ENCODE measurements around the gene TUFT1. TPM values are rescaled to one million over a fixed set of nuclear protein-coding genes. Genes with fewer than 3 reads are reported as not detected.

Gene TUFT1
- total and polyA plus RNA-seq, 2 of the 13 experiments (the other 11 are each of a cell fraction or from before 2014, with no cell fraction given): 6.4 to 7.3 TPM

DNA sequence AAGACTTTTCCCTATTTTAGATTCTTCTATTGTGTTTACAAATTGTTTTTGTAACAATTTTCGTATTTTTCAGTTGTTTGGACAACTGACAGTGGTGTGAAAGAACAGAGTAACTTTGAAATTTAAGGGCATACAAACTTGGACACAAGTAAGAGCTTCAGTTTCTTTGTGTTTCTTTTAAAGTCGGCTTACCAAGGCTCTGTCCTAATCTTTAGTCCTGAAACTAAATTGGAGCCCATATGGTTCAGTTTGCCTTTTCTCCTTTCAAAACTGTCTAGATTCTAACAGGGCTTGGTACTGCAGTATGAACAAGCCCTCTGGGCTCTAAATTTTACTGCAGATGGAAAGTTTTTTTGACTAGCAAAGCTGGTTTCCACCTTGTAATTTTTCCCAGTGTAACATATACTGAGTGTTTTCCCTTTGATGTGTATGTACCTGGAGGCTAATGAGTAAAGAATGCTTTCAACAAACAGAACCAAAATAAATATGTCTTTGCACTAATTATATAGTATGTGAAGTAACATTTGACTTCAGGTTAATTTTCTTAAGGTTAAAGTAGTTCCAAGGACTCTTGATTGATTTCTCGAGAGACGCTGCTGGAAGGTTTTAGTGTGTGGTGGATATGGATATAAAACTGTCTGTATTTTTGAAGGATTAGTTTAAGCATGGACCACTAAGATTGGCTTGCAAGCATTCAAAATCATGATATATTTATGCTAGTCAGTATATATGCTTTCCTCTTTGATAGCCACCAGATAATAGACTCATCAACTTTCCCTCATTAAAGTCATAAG is 75.8 kb downstream of the TUFT1 start (continued):
- TF ChIP-seq STAT6 (CRISPR knock-in tag; IDR thresholded peaks at IDR 0.05; ENCODE audit: borderline replicate concordance): no peak

DNA sequence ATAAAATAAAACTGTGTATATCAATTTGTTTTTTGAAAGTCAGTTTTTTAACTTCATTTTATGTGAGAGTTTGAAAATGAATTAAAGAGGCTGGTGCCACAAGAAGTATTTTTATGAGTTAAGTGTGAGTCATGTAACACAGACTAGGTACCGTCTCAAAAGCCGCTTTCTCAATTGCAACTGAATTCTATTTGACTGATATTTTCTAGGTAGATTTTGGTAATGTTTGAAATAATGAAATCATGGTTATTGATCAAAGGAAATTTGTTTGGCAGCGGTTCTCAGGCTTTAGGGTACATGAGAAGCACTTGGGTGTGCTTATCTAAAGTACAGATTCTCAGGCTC is 76.4 kb downstream of the TUFT1 start:
- Histone ChIP-seq H2AFZ (ENCODE audit: low read length) (no peak overlapping the region), H3K9me3 (ENCODE audit: low read length) (no peaks in the 10 kb centered on the region), H3K27me3 (ENCODE audit: control insufficient read depth in 1 of 2, insufficient read depth in 2 of 2, low read length in 2 of 2) (no peaks in the 10 kb centered on the region), H3K9ac (ENCODE audit: insufficient read depth, low read depth, low read length) (no peak overlapping the region), H3K4me3 (replicated peaks in 1 of 3; ENCODE audit: insufficient read depth in 1 of 3, low read depth in 2 of 3, low read length in 3 of 3) (no peak overlapping the region), H3K36me3 (replicated peaks in 1 of 2; ENCODE audit: control insufficient read depth in 1 of 2, insufficient read depth in 2 of 2, low read length in 2 of 2) (no peaks in the 10 kb centered on the region), H3K4me1 (ENCODE audit: insufficient read depth, low read length) (peaks cover 73% of the 10 kb centered on the region), H4K20me1 (ENCODE audit: insufficient read depth, low read length) (no peaks in the 10 kb centered on the region), H3K79me2 (ENCODE audit: insufficient read depth, low read length) (peaks cover 35% of the 10 kb centered on the region), H3K27ac (ENCODE audit: extremely low read length, insufficient read depth, low read length) (no peak overlapping the region), H3K4me2 (ENCODE audit: low read depth, low read length) (no peak overlapping the region)
- in situ Hi-C loops (cut with HindIII; ENCODE audit: extremely low pct_ligation_motif_present, low pct_unique_long_range_greater_than_20kb) (no loop called here), intact Hi-C loops (cut with micrococcal nuclease; ENCODE audit: unreplicated experiment) (no loop called here)
- DNase-seq (ENCODE audit: low spot score) (no peak), ATAC-seq (no peak), FAIRE-seq (no peak)
- no peak for TF ChIP-seq ZNF598 (CRISPR knock-in tag; IDR thresholded peaks at IDR 0.05; ENCODE audit: borderline replicate concordance)
- TF ChIP-seq ZNF441 (CRISPR knock-in tag; IDR thresholded peaks at IDR 0.05; ENCODE audit: borderline replicate concordance): no peak
- no peak for TF ChIP-seq ZNF335 (CRISPR knock-in tag; IDR thresholded peaks at IDR 0.05)
- TF ChIP-seq ZNF512 (CRISPR knock-in tag; IDR thresholded peaks at IDR 0.05): no peak
- TF ChIP-seq NR1H2 (CRISPR knock-in tag; IDR thresholded peaks at IDR 0.05; ENCODE audit: borderline replicate concordance, low read depth): no peak
- TF ChIP-seq, protein P1, sequence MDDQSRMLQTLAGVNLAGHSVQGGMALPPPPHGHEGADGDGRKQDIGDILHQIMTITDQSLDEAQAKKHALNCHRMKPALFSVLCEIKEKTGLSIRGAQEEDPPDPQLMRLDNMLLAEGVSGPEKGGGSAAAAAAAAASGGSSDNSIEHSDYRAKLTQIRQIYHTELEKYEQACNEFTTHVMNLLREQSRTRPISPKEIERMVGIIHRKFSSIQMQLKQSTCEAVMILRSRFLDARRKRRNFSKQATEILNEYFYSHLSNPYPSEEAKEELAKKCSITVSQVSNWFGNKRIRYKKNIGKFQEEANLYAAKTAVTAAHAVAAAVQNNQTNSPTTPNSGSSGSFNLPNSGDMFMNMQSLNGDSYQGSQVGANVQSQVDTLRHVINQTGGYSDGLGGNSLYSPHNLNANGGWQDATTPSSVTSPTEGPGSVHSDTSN (CRISPR knock-in tag; IDR thresholded peaks at IDR 0.05; ENCODE audit: borderline replicate concordance): no peak
- no peak for TF ChIP-seq TCF7 (IDR thresholded peaks at IDR 0.05; ENCODE audit: low read depth)
- 98% methylated on average over 3 of the region's 3 CpGs for WGBS (ENCODE audit: low lambda C conversion rate)
- POLR2A ChIA-PET: no interaction called here
- no TSS peak for BruUV-seq (replicated peaks)
- CTCF ChIA-PET (ENCODE audit: low intra/inter-chr PET ratio, low total read pairs): no interaction called here
